SW 1271 (cell line): ENCODE results near the gene PRICKLE4.
"Not testable (repeated sequence)": the region's sequence is repeated elsewhere in the genome, so short reads cannot be mapped to it uniquely, and the experiment has no call there.

Experiments
- DNase-seq, 2 experiments: peaks; one replicate each; lab custom pipeline; 2025; lab: John Stamatoyannopoulos, UW

Gene PRICKLE4

DNA sequence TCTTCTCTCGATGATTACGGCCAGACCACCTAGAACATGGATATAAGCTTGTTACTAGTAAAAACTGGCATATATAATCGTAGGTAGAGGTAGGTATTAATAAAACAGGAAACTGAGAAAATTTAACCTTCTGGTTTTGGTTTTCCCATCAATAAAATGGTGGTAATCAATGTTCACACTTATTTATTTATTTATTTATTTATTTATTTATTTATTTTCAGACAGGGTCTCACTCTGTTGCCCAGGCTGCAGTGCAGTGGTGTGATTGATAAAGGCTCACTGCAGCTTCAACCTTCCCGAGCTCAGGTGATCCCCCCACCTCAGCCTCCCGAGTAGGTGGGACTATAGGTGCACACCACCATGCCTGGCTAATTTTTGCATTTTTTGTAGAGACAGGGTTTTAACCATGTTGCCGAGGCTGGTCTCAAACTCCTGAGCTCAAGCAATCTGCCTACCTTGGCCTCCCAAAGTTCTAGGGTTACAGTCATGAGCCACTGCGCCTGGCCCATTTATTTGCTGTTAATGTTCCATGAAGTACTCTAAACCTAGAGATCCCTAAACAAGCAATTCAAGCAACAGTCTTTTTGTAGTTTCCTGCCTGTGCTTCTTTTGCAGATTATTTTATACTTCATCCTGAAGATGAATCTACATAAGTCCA lies 18.4 kb downstream of the PRICKLE4 start:
- no peak for DNase-seq

- DNase-seq, result no peak
These were observed 19.0 kb downstream of the PRICKLE4 start for GRCh38 chr6:41799559-41799911.

GRCh38 chr6:41801380-41801779 lies 20.8 kb downstream of the PRICKLE4 start:
- peak in 1 of 2 experiments; percentile 17 for DNase-seq

- no peak for DNase-seq
These were observed 25.5 kb downstream of the PRICKLE4 start for GRCh38 chr6:41805830-41806774.

DNA sequence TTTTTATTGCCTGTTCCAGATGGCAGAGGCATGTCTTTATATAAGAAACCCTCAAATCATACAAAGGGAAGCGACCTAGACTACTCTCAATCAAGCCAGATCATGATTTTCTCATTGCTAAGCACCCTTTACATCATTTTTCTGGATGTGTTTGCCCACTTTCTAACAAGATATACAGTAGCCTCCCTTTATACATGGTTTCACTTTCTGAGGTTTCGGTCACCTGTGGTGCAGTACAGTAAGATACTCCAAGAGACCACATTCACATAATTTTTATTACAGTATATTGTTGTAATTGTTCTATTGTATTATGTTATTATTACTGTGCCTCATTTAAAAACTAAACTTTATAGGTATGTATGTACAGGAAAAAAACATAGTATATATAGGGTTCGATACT lies 30.5 kb downstream of the PRICKLE4 start:
- no peak for DNase-seq

DNA sequence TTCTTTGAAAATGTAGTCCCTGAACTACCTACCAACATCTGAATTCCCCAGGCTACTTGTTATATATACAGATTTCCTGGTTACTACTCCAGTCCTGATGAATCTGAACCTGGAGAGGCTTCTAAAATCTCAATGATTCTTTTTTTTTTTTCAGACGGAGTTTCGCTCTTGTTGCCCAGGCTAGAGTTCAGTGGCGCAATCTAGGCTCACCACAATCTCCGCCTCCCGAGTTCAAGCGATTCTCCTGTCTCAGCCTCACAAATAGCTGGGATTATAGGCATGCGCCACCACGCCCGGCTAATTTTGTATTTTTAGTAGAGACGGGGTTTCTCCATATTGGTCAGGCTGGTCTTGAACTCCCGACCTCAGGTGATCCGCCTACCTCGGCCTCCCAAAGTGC lies 31.4 kb downstream of the PRICKLE4 start:
- DNase-seq, result not testable (repeated sequence)

- no peak for DNase-seq
These were observed 32.9 kb downstream of the PRICKLE4 start for GRCh38 chr6:41813469-41813868.

GRCh38 chr6:41813956-41814355 lies 33.4 kb downstream of the PRICKLE4 start:
- no peak for DNase-seq

DNA sequence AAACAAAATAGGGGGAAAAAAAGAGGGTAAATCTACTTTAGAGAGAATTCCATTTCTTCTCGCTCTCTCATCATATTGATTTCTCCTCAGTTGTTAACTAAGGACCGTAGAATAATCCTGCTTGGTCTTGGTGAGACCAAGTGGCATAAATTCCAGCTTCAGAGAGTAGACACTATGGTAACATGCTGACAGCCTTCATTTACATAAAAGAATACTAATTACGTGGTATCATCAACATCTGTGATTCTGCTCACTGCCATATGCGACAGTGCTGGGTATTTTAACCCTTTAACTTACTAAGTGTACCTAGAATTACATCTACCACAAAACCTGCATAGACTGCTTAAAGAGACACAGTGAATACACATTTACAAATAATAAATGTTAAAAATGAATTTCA lies 34.0 kb downstream of the PRICKLE4 start:
- no peak for DNase-seq

DNA sequence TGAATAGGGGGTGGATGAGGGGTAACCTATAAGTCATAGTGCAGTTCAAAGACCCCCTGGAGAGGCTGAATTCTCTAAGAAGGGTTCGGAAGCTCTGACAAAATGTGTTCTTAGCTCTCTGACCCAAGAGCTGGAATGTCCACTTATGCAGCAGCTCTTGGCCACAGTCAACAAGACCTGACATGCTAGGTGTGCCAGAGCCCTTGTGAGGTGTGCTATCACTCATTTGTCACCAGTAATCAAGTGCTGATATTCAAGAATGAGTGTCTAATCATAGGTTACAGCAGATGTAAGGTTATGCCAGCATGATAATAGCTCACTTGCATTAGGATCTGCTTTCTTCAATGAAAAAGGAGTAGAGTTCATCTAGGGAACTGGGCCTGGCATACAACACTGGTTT lies 35.0 kb downstream of the PRICKLE4 start:
- DNase-seq, result no peak

DNA sequence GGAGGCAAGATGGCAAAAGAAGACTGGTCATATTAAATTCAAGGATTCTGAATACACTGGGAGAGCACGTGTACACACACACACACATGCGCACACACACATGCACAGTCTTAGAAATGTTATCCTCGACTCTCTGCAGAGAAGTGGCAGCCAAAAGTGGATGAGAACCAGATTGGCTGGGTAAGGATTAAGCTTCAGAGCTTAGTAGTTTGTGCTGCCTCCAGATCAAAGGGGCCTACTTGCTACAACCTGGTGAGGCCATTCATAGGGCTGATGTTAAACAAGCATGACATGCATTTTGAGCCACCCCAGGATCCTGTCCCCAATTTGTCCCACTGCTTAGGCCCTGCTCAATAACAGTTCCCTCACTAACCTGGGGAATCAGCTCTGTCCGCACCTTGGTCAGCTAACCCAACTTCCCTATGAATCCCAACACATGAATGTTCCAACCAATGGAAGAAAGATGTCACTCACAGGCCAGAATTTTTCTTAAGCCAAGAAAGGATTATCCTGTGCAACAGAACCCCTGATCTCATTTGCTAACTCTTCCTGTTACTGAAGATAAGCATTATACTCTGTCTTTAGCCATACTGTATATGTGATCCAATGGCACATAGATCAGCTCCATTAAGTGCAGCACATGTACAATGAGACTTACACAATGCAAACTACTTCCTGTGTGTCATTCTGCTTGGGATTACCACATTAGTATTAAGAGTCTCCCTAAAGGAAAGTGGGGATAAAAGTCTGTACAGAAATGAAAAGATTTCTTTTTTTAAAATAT lies 37.9 kb downstream of the PRICKLE4 start:
- no peak for DNase-seq

GRCh38 chr6:41821266-41821665 lies 40.7 kb downstream of the PRICKLE4 start:
- DNase-seq, result no peak

DNA sequence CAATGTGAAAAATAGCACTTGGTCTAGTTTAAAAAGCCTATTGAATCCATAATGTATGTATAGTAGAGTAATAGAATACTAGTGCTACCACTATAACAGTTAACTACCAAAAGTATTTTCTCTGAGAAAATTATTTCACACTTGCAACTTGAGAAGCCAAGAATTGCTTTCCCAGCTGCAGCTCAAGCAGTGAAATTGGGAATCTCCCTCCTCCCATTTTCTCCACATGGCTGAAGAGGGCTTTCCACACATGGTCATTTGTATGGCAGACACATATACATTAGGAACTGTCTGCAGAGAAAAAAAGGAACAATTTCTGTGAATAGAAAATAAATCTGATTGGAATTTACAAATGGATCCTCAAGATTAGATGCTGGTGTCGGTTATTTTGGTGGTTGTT lies 41.4 kb downstream of the PRICKLE4 start:
- no peak for DNase-seq

- DNase-seq, result no peak
These were observed 42.6 kb downstream of the PRICKLE4 start for GRCh38 chr6:41823178-41823577.

- no peak for DNase-seq
These were observed 44.3 kb downstream of the PRICKLE4 start for GRCh38 chr6:41824571-41825569.

DNA sequence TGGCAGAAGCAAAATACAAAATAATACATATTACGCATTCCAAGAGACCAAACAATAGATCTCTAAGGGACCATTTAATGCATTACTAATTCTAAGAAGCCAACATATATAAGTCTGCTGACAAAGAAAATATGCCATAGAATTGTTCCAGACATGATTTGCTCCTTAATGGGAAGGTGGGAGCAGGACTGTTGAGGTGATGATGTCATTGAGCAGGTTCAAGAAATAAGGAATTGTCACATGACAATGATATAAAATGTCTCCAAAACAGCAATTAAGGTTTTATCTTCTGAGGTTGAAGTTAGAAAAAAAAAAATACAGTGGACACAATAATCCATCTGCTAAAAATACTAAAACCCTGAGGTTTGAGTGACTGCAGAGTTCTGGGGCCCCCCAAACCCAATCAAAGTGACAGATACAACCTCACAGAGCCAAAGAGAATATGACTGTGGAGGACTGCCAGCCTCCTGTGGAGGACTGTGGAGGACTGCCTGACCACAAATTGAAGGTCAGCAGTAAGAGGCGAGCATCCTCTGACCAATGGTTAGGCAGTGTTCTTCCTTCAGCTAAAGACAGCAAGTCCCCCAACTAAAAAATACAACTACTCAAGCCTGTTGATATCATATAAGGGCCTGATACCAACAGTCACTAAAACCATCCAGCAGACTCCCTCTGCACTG lies 45.9 kb downstream of the PRICKLE4 start:
- no peak for DNase-seq

DNA sequence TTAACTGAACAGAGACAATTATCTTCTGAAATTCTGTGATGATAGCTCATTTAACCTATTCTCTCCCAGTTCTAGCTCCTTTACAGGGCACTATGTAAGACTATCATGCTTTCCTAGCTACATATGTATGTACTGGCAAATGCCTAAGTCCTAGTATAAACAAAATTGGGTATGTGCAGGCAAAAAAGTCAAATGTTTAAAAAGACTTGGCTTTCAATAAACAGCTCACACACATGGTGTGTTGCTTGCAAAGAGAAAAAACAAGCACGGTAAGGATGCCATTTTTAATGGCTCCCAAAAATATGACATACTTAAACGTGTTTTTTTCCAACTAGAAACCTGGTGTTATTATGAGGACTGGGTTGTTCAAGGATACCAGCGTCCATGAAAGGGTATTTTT lies 51.7 kb downstream of the PRICKLE4 start:
- no peak for DNase-seq

DNA sequence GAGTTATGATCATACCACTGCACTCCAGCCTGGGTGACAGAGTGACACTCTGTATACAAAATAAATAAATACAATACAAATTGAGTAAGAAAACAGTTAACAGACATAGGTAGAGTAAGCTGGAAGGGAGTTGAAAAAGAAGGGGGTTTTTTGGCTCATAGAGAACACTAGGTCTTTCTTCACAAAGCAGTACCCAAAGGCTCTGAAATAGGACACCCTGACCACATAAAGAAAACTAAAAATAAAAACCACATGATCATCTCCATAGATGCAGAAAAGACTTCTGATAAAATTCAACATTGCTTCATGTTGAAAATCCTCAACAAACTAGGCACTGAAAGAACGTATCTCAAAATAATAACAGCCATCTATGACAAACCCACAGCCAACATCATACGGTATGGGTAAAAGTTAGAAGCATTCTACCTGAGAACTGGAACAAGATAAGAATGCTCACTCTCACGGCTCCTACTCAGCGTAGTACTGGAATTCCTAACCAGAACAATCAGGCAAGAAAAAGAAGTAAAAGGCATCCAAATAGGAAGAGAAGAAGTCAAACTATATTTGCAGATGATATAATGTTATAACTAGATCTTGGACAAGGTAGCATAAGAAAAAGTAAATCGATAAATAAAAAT lies 55.6 kb downstream of the PRICKLE4 start:
- DNase-seq, result no peak

DNA sequence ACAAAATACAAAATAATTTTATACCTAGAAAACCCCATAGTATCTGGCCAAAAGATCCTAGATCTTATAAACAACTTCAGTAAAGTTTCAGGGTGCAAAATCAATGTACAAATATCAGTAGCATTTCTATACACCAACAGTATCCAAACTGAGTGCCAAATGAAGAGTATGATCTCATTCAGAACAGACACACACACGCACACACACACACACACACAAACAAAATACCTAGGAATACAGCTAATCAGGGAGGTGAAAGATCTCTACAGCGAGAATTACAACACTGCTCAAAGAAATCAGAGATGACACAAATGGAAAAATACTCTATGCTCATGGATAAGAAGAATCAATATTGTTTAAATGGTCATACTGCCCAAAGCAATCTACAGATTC lies 56.1 kb downstream of the PRICKLE4 start:
- no peak for DNase-seq
